ENCODE data around the gene RRP12. TPM values are rescaled to one million over a fixed set of nuclear protein-coding genes. Genes with fewer than 3 reads are reported as not detected.

RRP12 gene
- total RNA-seq, 2 donors from 2014 or later = 41.4 to 43.1 TPM

DNA sequence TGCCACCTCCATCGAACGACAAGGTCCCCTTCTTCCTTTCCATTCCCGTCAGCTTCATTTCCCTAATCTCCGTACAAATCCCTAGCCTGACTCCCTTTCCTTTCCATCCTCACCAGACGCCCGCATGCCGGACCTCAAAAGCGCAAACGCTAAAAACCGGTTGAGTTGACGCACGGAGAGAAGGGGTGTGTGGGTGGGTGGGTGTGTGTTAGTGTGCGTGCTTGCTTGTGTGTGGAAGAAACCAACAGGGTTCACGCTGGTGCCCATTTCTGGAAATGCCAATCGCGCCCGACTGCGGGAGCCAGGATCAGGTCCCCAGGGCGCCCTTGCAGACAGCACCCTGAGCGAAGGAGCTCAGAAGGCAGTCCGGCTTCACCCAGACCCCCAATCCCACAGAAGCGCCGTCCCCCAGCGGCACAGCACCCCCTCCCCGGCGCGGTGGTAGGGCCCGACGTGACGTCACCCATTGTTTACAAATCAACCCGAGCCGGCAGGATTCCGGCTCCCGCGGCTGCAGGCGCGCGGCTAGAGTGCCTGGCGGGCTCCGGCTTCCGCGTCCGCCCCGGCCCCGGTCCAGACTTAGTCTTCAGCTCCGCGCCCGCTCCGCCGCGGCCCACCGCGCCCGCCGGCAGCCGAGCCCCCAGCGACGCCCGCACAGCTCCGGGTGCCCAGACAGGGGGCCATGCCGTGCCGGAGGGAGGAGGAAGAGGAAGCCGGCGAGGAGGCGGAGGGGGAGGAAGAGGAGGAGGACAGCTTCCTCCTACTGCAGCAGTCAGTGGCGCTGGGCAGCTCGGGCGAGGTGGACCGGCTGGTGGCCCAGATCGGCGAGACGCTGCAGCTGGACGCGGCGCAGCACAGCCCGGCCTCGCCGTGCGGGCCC, 82.1 kb downstream of the RRP12 start, which contains the start of gene FRAT1:
Gene FRAT1 (plus strand): TSS at position 500 of the 880 bp plus-strand sequence. CDS start 183 bp downstream, at position 683.
- peak; percentile 76 to 83 for ATAC-seq
- Mint-ChIP-seq H3K36me3 (peaks cover 0 to 8% of the 10 kb centered on the region in 2 donors), H3K27ac (peak within 1 kb of the TSS; percentile 98), H3K9me3 (no peaks in the 10 kb centered on the region)
- DNase-seq (ENCODE audit: low spot score in 2 of 2) = peak; percentile 90 to 92

DNA sequence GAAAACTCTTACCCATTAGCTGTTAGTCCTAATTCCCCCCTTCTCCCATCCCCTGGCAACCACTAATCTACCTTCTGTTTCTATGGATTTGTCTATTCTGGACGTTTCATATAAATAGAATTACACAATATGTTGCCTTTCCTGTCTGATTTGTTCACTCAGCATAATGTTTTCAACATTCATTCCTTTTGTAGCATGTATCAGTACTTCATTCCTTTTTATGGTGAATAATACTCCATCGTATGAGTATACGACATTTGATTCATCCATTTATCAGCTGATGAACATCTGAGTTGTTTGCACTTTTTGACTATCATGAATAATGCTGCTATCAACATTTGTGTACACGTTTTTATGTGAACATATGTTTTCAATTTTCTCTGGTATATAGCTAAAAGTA, 86.5 kb downstream of the RRP12 start:
- ATAC-seq (no peak), DNase-seq (ENCODE audit: low spot score in 2 of 2) (no peak)
- Mint-ChIP-seq H3K36me3 (no peaks in the 10 kb centered on the region), H3K9me3 (no peaks in the 10 kb centered on the region), H3K27ac (no peak overlapping the region)

DNA sequence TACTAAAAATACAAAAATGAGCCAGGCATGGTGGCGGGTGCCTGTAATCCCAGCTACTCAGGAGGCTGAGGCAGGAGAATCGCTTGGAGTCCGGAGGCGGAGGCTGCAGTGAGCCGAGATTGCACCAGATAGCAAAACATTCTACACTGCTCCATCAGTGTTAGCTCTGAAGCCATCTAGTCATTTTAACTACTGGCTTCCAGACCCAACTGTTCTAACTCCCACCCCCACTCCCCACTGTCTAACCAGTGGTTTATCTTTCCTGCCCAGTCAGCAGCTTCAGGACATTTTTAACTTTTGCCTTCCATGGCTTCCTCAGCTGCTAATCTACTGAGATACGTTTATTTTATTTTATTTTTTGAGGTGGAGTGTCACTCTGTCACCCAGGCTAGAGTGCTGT, 88.2 kb downstream of the RRP12 start:
- ATAC-seq = no peak
- no peak overlapping the region for H3K27ac Mint-ChIP-seq
- no peak for DNase-seq (ENCODE audit: low spot score in 2 of 2)
- no peaks in the 10 kb centered on the region for H3K9me3 Mint-ChIP-seq
- no peaks in the 10 kb centered on the region for H3K36me3 Mint-ChIP-seq

DNA sequence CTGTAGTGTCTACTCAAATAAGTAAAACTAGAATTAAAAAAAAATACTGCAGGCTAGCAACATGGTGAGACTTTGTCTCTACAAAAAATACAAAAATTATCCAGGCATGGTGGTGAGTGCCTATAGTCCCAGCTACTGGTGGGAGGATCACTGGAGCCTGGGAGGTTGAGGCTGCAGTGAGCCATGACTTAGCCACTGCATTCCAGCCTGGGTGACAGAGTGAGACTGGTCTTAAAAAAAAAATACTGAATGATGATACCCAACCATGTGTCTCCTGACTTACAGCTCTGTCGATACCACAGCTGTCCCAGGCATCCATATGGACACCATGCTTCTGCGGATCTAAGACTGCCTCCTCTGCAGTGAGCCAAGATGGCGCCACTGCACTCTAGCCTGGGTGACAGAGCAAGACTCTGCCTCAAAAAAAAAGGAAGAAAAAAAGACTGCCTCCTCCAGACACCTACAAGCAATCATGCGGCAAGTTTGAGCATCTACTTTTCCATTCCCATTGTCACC, 90.0 kb downstream of the RRP12 start:
- DNase-seq (ENCODE audit: low spot score in 2 of 2) (no peak), ATAC-seq (no peak)
- H3K27ac Mint-ChIP-seq = no peak overlapping the region
- H3K36me3 Mint-ChIP-seq = no peaks in the 10 kb centered on the region
- no peaks in the 10 kb centered on the region for H3K9me3 Mint-ChIP-seq

DNA sequence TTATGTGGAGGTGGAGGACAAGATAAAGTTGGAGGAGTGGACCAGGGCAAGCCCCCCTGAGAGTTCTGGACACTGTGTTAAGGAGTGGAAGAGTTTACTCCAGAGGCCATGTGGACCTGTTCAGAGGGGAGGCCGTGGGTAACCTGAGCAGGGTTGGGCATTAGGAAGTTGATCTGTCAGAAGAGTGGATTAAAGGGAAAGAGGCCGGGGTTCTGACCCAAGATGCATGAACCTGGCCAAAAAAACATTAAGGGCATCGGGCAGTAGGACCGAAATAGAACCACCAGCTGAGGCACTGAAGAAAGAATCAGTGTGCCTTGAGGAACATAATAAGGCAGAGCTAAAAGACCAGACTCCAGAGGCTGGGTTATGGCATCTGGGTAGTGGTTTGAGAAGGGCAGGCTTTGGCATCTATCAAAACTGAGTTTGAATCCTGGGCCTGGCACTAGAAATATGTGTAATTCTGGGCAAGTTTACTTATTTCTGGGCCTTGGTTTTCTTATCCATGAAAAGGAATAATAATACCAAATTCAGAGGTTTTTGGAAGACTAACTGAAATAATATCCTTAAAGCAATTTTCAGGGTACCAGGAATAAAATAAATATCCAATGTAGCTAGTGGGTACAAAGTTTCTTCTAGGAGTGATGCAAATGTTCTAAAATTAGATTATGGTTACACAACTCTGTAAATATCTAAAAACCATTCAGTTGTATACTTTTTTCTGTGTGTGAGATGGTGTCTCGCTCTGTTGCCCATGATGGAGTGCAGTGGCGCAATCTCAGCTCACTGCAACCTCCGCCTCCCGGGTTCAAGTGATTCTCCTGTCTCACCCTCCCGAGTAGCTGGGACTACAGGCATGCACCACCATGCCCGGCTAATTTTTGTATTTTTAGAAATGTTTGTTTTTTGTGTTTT, 93.0 kb downstream of the RRP12 start:
- DNase-seq (ENCODE audit: low spot score in 2 of 2) (no peak), ATAC-seq (no peak)
- H3K9me3 Mint-ChIP-seq = no peaks in the 10 kb centered on the region

DNA sequence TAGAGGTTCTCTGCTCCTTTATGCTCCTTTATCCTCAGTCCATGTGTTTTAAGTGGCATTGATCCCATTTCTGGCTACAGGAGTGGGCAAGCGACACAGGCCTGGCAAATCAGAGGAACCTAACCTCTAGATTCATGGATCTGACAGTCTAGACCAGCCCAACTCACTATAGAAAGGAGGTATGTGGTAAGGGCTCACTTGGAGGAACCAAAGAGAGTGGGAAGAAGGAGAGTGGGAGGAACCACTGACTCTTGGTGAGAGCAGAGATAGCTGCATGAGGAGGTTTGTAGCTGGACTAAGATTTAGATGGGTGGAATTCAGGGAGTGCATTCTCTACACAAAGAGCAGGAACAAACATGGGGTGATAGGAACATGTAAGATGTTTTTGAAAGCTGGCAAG, 93.7 kb downstream of the RRP12 start:
- DNase-seq (ENCODE audit: low spot score in 2 of 2) = no peak
- no peak for ATAC-seq
- H3K36me3 Mint-ChIP-seq = no peaks in the 10 kb centered on the region
- no peak overlapping the region for H3K27ac Mint-ChIP-seq
- no peaks in the 10 kb centered on the region for H3K9me3 Mint-ChIP-seq

More for the DNA sequence above, 93.0 kb downstream of the RRP12 start:
- no peak overlapping the region for H3K27ac Mint-ChIP-seq
- H3K36me3 Mint-ChIP-seq = no peaks in the 10 kb centered on the region

Other genes starting within 250 kb of the RRP12 start
- gene SLIT1, start 215.4 kb downstream of the RRP12 start, total RNA-seq = 1 to 10 TPM in 1 of 2 donors, under 1 TPM in 1; 0.99 to 1.4 TPM
- 10 to 100 TPM; 45.4 to 79.5 TPM for gene ARHGAP19, start 108.7 kb downstream of the RRP12 start, total RNA-seq
- 1 to 10 TPM; 2.7 to 4.0 TPM for gene FRAT1, start 82.1 kb downstream of the RRP12 start, total RNA-seq
- gene FRAT2, start 66.6 kb downstream of the RRP12 start, total RNA-seq = 10 to 100 TPM in 1 of 2 donors, 1 to 10 TPM in 1; 6.9 to 12.5 TPM
- 1,000 to 10,000 TPM in 1 of 2 donors, 100 to 1,000 TPM in 1; 610 to 1,410 TPM for gene PGAM1, start 24.9 kb upstream of the RRP12 start, total RNA-seq
- gene EXOSC1, start 44.7 kb upstream of the RRP12 start, total RNA-seq = 10 to 100 TPM; 41.3 to 58.0 TPM
- 10 to 100 TPM; 25.4 to 45.0 TPM for gene ZDHHC16, start 44.8 kb upstream of the RRP12 start, total RNA-seq
- gene MMS19, start 97.1 kb upstream of the RRP12 start, total RNA-seq = 100 to 1,000 TPM in 1 of 2 donors, 10 to 100 TPM in 1; 74.2 to 125 TPM
- 1 to 10 TPM; 1.9 to 3.5 TPM for gene UBTD1, start 97.6 kb upstream of the RRP12 start, total RNA-seq
- under 1 TPM; 0.25 to 0.39 TPM for gene ANKRD2, start 171.4 kb upstream of the RRP12 start, total RNA-seq
- gene HOGA1, start 183.0 kb upstream of the RRP12 start, total RNA-seq = not detected
- not detected for gene C10orf62, start 188.4 kb upstream of the RRP12 start, total RNA-seq
- 1 to 10 TPM; 1.1 to 6.0 TPM for gene MORN4, start 232.2 kb upstream of the RRP12 start, total RNA-seq
- gene PI4K2A, start 239.3 kb upstream of the RRP12 start, total RNA-seq = 10 to 100 TPM in 1 of 2 donors, 1 to 10 TPM in 1; 9.7 to 13.6 TPM